Endodermal cell (in vitro differentiated cells): ENCODE data around the gene SOCS3. TPM values are rescaled to one million over a fixed set of nuclear protein-coding genes. Genes with fewer than 3 reads are reported as not detected.
"Not testable (repeated sequence)": the region's sequence is repeated elsewhere in the genome, so short reads cannot be mapped to it uniquely, and the experiment has no call there.

Experiments
- DNase-seq: peaks from one replicate; pipeline ENCODE4 v3.0.0-alpha.2; 2017
- H3K27ac ChIP-seq: 2 replicates; pipeline ENCODE4 v1.5.1; 2013; ENCODE audit warnings: mild to moderate bottlenecking, low read depth, low read length, moderate library complexity
- H3K27me3 ChIP-seq: 2 replicates; pipeline ENCODE4 v1.6.1; 2013; ENCODE audit warnings: mild to moderate bottlenecking, low read length, moderate library complexity; ENCODE audit not compliant: insufficient read depth, control insufficient read depth, poor library complexity, severe bottlenecking
- H3K36me3 ChIP-seq: 2 replicates; pipeline ENCODE4 v1.7.0; 2013; ENCODE audit warnings: mild to moderate bottlenecking, low read length, moderate library complexity; ENCODE audit not compliant: control insufficient read depth, insufficient read depth
- H3K4me1 ChIP-seq: one replicate; pipeline ENCODE4 v1.7.0; 2013; ENCODE audit warnings: low read length; ENCODE audit not compliant: control insufficient read depth, insufficient read depth
- H3K4me3 ChIP-seq: 2 replicates; pipeline ENCODE4 v1.5.1; 2013; ENCODE audit warnings: mild to moderate bottlenecking, low read length, moderate library complexity
- H3K9ac ChIP-seq: 2 replicates; pipeline ENCODE4 v1.6.1; 2013; ENCODE audit warnings: mild to moderate bottlenecking, low read length, moderate library complexity; ENCODE audit not compliant: poor library complexity, severe bottlenecking; ENCODE audit errors: extremely low read depth
- H3K9me3 ChIP-seq: 2 replicates; pipeline ENCODE4 v1.6.1; 2013; ENCODE audit warnings: mild to moderate bottlenecking, low read length, moderate library complexity; ENCODE audit not compliant: control insufficient read depth
- H3K27ac Mint-ChIP-seq: 2 replicates; pipeline ENCODE4 v1.8.0; 2020; ENCODE audit warnings: mixed read lengths
- H3K27me3 Mint-ChIP-seq: 2 replicates; pipeline ENCODE4 v1.8.0; 2021; ENCODE audit warnings: mild to moderate bottlenecking, mixed read lengths; ENCODE audit not compliant: insufficient read depth
- H3K36me3 Mint-ChIP-seq: 2 replicates; pipeline ENCODE4 v1.8.0; 2020; ENCODE audit warnings: low read depth, mixed read lengths
- H3K4me1 Mint-ChIP-seq: 2 replicates; pipeline ENCODE4 v1.8.0; 2020; ENCODE audit warnings: mixed read lengths
- H3K4me3 Mint-ChIP-seq: 2 replicates; pipeline ENCODE4 v1.8.0; 2020; ENCODE audit warnings: mild to moderate bottlenecking, moderate library complexity, mixed read lengths
- H3K9me3 Mint-ChIP-seq: 2 replicates; pipeline ENCODE4 v1.8.0; 2020; ENCODE audit warnings: mild to moderate bottlenecking, mixed read lengths
- WGBS, 2 experiments: methylation state at CpG; one replicate each; pipeline versions ENCODE4 v1.1.5 to v1.1.7; 2013; ENCODE audit warnings: missing lambda C conversion rate in 2 of 2, mixed read lengths in 1 of 2; ENCODE audit not compliant: insufficient coverage in 1 of 2, insufficient read length in 1 of 2; 5-methylcytosine and 5-hydroxymethylcytosine counted together
- total RNA-seq, 2 donors: library from RNA; stranded (reverse); fragmentation: NEBNext Ultra II Directional in 1 of 2; extraction: Animal tissue kit (Norgen Biotek cat#: 25700) in 1 of 2; gene quantifications; 2 replicates in 1 of 2; 3 replicates in 1 of 2; pipeline ENCODE4 v1.2.1, GENCODE V29; 2021
- TF ChIP-seq, protein P1 (sequence below): fragments of 200-600 bp; sonication (generic); conservative IDR thresholded peaks from 2 replicates; pipeline ENCODE4 v1.5.0; 2021; ENCODE audit warnings: antibody characterized with exemption, mild to moderate bottlenecking

The SOCS3 gene
- total RNA-seq, 2 donors from 2014 or later = 54.2 to 75.3 TPM

DNA sequence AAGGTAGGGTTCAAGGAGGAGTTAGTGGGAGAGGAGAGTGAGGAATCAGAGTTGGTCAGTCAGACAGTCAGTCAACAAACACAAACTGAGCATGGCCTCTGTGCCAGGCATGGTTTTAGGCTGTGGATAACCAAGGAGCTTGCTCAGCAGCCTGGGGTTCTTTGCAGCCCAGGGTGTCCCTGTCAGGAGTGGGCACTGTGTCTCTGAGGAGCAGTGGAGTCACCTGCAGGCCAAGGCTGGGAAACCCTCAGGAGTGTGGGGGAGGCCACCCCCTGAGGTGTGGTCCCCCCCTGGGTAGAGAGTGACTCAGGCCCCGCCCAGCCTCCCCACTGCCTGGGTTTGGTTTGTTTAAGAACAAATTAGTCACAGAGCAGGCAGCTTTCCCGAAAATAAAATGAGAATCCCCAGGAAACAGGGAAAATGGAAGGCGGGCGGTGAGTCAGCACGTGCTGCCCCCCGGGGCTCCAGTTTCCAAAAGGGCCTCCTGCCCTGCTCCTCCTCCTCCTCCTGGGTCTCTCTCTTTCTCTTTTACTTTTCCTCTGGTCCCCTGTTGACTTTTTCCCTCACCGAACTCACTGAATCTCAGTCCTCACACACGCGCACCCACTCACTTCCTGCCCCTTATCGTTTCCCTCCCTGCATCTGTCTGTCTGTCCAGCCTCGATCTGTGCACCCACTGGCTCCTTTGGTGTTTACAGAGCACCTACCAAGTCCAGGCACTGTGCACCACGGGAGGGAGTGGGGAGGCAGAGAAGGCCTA, 44.3 kb downstream of the SOCS3 start:
- Mint-ChIP-seq H3K27me3 (peaks cover 1% of the 10 kb centered on the region), H3K27ac (peak overlapping the region; percentile 98), H3K36me3 (no peaks in the 10 kb centered on the region), H3K4me1 (peaks cover 32% of the 10 kb centered on the region), H3K4me3 (peak overlapping the region; percentile 57), H3K9me3 (no peaks in the 10 kb centered on the region)
- Histone ChIP-seq H3K4me1 (peaks cover 12% of the 10 kb centered on the region), H3K27me3 (peaks cover 4% of the 10 kb centered on the region), H3K36me3 (no peaks in the 10 kb centered on the region), H3K27ac (no peak overlapping the region), H3K9me3 (no peaks in the 10 kb centered on the region), H3K9ac (no peak overlapping the region), H3K4me3 (no peak overlapping the region)
- DNase-seq = peak; percentile 86
- TF ChIP-seq, protein P1, sequence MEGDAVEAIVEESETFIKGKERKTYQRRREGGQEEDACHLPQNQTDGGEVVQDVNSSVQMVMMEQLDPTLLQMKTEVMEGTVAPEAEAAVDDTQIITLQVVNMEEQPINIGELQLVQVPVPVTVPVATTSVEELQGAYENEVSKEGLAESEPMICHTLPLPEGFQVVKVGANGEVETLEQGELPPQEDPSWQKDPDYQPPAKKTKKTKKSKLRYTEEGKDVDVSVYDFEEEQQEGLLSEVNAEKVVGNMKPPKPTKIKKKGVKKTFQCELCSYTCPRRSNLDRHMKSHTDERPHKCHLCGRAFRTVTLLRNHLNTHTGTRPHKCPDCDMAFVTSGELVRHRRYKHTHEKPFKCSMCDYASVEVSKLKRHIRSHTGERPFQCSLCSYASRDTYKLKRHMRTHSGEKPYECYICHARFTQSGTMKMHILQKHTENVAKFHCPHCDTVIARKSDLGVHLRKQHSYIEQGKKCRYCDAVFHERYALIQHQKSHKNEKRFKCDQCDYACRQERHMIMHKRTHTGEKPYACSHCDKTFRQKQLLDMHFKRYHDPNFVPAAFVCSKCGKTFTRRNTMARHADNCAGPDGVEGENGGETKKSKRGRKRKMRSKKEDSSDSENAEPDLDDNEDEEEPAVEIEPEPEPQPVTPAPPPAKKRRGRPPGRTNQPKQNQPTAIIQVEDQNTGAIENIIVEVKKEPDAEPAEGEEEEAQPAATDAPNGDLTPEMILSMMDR = peak; percentile 26
- WGBS, 2 experiments = 26 to 40% methylated on average over 11 to 12 of the region's 12 CpGs

DNA sequence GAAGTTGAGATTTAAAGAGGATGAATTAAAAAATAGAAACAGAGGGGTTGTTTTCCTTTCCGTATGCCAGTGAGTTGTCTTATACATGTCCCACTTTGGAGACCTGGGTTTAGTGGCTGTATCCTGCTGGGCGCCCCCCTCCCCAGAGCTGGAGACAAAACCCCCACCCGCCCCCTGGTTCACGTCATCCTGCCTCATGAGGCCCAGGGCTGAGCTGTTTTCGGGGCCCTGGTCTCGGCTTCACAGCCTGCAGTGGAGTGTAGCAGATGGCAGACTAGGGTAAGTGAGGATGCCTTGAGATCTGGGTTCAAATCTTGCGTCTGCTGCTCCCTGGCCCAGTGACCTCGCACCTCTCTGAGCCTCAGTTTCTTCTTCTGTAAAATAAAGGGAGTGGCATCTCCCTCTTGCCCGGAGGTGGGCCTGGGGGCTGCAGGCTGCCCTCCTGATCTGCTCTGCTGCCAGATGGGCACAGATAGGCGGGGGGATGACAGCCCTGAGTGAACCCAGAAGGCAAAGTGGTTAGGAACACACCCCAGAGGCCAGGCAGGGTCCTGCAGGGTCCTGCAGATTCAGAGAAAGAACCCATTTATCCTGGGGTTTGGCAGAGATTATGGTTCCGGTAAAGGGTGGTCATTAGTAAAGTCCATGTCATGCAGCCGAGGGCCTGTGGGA, 45.1 kb downstream of the SOCS3 start:
- Mint-ChIP-seq H3K27me3 (peaks cover 1% of the 10 kb centered on the region), H3K4me3 (peak overlapping the region; percentile 57), H3K36me3 (no peaks in the 10 kb centered on the region), H3K27ac (peak overlapping the region; percentile 98), H3K9me3 (no peaks in the 10 kb centered on the region), H3K4me1 (peaks cover 32% of the 10 kb centered on the region)
- Histone ChIP-seq H3K36me3 (no peaks in the 10 kb centered on the region), H3K4me1 (peaks cover 12% of the 10 kb centered on the region), H3K27me3 (peaks cover 4% of the 10 kb centered on the region), H3K9me3 (no peaks in the 10 kb centered on the region), H3K27ac (no peak overlapping the region), H3K9ac (no peak overlapping the region), H3K4me3 (no peak overlapping the region)
- 75 to 90% methylated on average over 4 to 12 of the region's 12 CpGs for WGBS, 2 experiments
- TF ChIP-seq, protein P1 = peak; percentile 62
- peak; percentile 82 for DNase-seq

DNA sequence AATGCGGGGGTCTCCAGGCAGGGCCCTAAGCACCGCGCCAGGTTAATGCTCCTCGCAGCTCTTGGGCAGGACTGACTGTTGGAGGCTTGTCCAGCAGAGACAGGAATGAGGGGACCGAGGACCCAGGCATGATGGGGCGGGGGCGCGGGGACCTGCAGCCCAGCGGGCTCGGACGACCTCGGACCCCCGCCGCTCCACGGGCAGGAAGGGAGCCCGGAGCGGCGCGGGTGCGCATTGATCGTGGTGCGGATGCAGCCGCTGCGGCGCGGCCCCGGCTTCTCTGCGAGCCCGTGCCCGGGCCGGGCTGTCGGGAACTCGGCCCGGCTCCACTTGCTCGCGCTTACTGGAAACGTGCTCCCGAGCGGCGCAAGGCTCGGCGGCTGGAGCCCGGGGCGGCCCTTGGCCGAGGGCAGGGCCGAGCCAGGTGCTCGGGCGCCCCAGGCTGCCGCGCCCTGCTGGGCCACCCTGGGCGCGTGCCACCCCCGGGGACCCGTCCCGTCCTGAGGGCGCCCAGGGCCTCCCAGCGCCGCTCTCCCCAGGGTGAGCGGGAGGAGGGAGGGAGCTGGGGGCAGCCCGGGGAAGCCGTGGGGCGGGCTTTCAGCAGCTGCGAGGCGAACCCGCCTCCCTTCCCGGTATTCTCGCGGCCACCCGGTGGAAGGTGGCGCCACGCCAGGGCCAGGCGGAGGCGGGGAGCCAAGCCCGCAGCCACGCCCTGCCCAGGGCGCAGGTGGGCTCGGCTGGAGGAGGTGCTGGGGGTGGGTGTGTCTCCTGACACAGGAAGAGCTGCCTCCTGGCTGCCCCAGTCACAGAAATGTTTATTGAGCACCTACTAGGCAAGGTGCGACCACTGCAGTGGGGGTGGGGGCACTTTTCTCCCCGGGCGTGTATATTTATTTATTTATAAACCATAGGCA, 45.9 kb downstream of the SOCS3 start:
- no peak overlapping the region for H3K27ac ChIP-seq
- Mint-ChIP-seq H3K27me3 (peaks cover 1% of the 10 kb centered on the region), H3K36me3 (no peaks in the 10 kb centered on the region), H3K9me3 (no peaks in the 10 kb centered on the region), H3K4me1 (peaks cover 39% of the 10 kb centered on the region), H3K4me3 (peak overlapping the region; percentile 57), H3K27ac (peak overlapping the region; percentile 74)
- WGBS, 2 experiments = 6 to 7% methylated on average over 38 to 78 of the region's 80 CpGs
- peaks cover 14% of the 10 kb centered on the region for H3K4me1 ChIP-seq
- no peaks in the 10 kb centered on the region for H3K9me3 ChIP-seq
- peak overlapping the region; percentile 15 for H3K9ac ChIP-seq
- peak overlapping the region; percentile 66 for H3K4me3 ChIP-seq
- DNase-seq = peak; percentile 98
- peaks cover 4% of the 10 kb centered on the region for H3K27me3 ChIP-seq
- H3K36me3 ChIP-seq = no peaks in the 10 kb centered on the region
- TF ChIP-seq, protein P1 = no peak

DNA sequence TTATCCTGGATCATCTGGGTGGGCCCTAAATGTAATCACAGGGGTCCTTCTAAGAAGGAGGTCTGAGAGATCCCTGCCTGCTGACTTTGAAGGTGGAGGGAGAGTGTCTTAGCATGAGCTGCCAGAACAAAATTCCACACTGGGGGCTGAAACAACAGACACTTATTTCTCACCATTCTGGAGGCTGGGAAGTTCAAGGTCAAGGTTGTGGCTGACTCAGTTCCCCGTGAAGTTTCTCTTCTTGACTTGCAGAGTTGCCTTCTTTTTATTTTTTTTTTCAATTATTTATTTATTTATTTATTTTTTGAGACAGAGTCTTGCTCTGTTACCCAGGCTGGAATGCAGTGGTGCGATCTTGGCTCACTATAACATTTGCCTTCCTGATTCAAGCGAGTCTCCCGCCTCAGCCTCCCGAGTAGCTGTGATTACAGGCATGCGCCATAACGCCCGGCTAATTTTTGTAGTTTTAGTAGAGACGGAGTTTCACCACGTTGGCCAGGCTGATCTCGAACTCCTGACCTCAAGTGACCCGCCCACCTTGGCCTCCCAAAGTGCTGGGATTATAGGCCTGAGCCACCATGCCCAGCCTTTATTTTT, 50.1 kb downstream of the SOCS3 start:
- H3K27ac ChIP-seq, H3K36me3 ChIP-seq, H3K4me3 ChIP-seq, H3K9ac ChIP-seq, H3K27me3 ChIP-seq, DNase-seq, H3K27me3 Mint-ChIP-seq, H3K36me3 Mint-ChIP-seq, H3K4me1 ChIP-seq, H3K4me3 Mint-ChIP-seq: not testable (repeated sequence)
- 92% methylated on average over 11 to 12 of the region's 12 CpGs for WGBS, 2 experiments
- Mint-ChIP-seq H3K9me3 (peaks cover 13% of the 10 kb centered on the region), H3K27ac (peak overlapping the region; percentile 66), H3K4me1 (peaks cover 14% of the 10 kb centered on the region)
- peaks cover 15% of the 10 kb centered on the region for H3K9me3 ChIP-seq
